HCT116 (cell line): ENCODE data around the gene SCRN2. TPM values are rescaled to one million over a fixed set of nuclear protein-coding genes. Genes with fewer than 3 reads are reported as not detected.

Source experiments
- ATAC-seq: fragments of 200-7000 bp; cut with Tn5 transposase; 2 replicates; pipeline ENCODE4 v1.9.1; 2020; ENCODE audit warnings: mild to moderate bottlenecking, moderate library complexity
- BruUV-seq: library from RNA; stranded (reverse); fragments of 400-500 nt; replicated peaks from 2 replicates; lab custom pipeline; 2021; lab: Mats Ljungman, UMichigan
- CTCF ChIA-PET: fragments of 300-600 bp; sonication (Branson Sonifier 250); formaldehyde crosslinking; loops from one replicate; lab custom pipeline; 2021; ENCODE audit warnings: antibody characterized with exemption; lab: Charles Lee
- POLR2A ChIA-PET: fragments of 300-600, 350-600 bp; sonication (Branson Sonifier 250); formaldehyde crosslinking; loops from one replicate; lab custom pipeline; 2021; ENCODE audit warnings: antibody characterized with exemption; lab: Charles Lee
- RAD21 ChIA-PET, 2 experiments: fragments of 300-600 bp; sonication (Branson Sonifier 250); formaldehyde crosslinking; loops; one replicate each; lab custom pipeline; 2023; ENCODE audit warnings: low total read pairs in 2 of 2; ENCODE audit not compliant: uncharacterized antibody in 2 of 2, unreplicated experiment in 2 of 2, low non-redundant PET in 1 of 2; lab: Charles Lee
- DNase-seq: peaks from one replicate; pipeline ENCODE4 v3.0.0-alpha.2; 2010; ENCODE audit warnings: low read depth, low spot score
- H2AFZ ChIP-seq: fragments of 200-600 bp; shearing (Covaris generic), sonication (generic); 2 replicates; pipeline ENCODE4 v1.6.1; 2017; ENCODE audit warnings: low read depth, mixed run types, mixed read lengths, antibody characterized with exemption, low read length; ENCODE audit not compliant: poor library complexity, severe bottlenecking
- H3K27ac ChIP-seq: 2 replicates; pipeline ENCODE4 v1.5.1; 2012; ENCODE audit warnings: low read depth, low read length
- H3K27me3 ChIP-seq: fragments of 200-600 bp; sonication (generic); 2 replicates; pipeline ENCODE4 v1.6.1; 2016; ENCODE audit warnings: mixed run types, low read length, mixed read lengths; ENCODE audit not compliant: insufficient read depth
- H3K36me3 ChIP-seq, 2 experiments: fragments of 200-500 bp in 1 of 2; fragments of 200-600 bp in 1 of 2; sonication (Bioruptor generic) in 1 of 2; sonication (generic) in 1 of 2; 2 replicates each; pipeline versions ENCODE4 v1.5.1 to v1.6.1; 2014 to 2016; ENCODE audit warnings: low read length in 2 of 2, inconsistent platforms in 1 of 2, mixed read lengths in 1 of 2, mixed run types in 1 of 2; ENCODE audit not compliant: insufficient read depth in 2 of 2, control insufficient read depth in 1 of 2
- H3K4me1 ChIP-seq, 2 experiments: fragments of 200-600 bp in 1 of 2; sonication (generic) in 1 of 2; 2 replicates each; pipeline versions ENCODE4 v1.5.1 to v1.6.1; 2012 to 2017; ENCODE audit warnings: low read length in 2 of 2, inconsistent platforms in 1 of 2, mild to moderate bottlenecking in 1 of 2, mixed read lengths in 1 of 2, mixed run types in 1 of 2, moderate library complexity in 1 of 2; ENCODE audit not compliant: insufficient read depth in 2 of 2, control insufficient read depth in 1 of 2
- H3K4me2 ChIP-seq: fragments of 200-600 bp; sonication (generic); 2 replicates; pipeline ENCODE4 v1.6.1; 2017; ENCODE audit warnings: mixed run types, low read length, mixed read lengths
- H3K4me3 ChIP-seq, 2 experiments: fragments of 200-600 bp in 1 of 2; sonication (generic) in 1 of 2; replicated peaks in 1 of 2; 2 replicates each; pipeline ENCODE4 v1.5.1; 2011 to 2016; ENCODE audit warnings: low read length in 2 of 2, control low read depth in 1 of 2, low read depth in 1 of 2, mild to moderate bottlenecking in 1 of 2, mixed read lengths in 1 of 2, mixed run types in 1 of 2
- H3K79me2 ChIP-seq: fragments of 200-600 bp; sonication (generic); 2 replicates; pipeline ENCODE4 v1.6.1; 2017; ENCODE audit warnings: mild to moderate bottlenecking, mixed run types, low read length, moderate library complexity, mixed read lengths; ENCODE audit not compliant: insufficient read depth
- H3K9ac ChIP-seq: fragments of 200-600 bp; sonication (generic); 2 replicates; pipeline ENCODE4 v1.6.1; 2016; ENCODE audit warnings: low read length, mixed read lengths
- H3K9me2 ChIP-seq: fragments of 200-600 bp; sonication (generic), shearing (Covaris generic); 2 replicates; pipeline ENCODE4 v1.6.1; 2017; ENCODE audit warnings: mixed run types, mild to moderate bottlenecking, moderate library complexity; ENCODE audit not compliant: insufficient read depth
- H3K9me3 ChIP-seq, 2 experiments: fragments of 200-500 bp in 1 of 2; fragments of 200-600 bp in 1 of 2; sonication (Bioruptor generic) in 1 of 2; sonication (generic) in 1 of 2; 2 replicates each; pipeline ENCODE4 v1.6.1; 2014 to 2017; ENCODE audit warnings: low read length in 2 of 2, mixed read lengths in 2 of 2, inconsistent platforms in 1 of 2, low read depth in 1 of 2, mild to moderate bottlenecking in 1 of 2, mixed run types in 1 of 2, moderate library complexity in 1 of 2; ENCODE audit not compliant: control insufficient read depth in 1 of 2, insufficient read depth in 1 of 2
- H4K20me1 ChIP-seq: fragments of 200-600 bp; sonication (generic), shearing (Covaris generic); 2 replicates; pipeline ENCODE4 v1.6.1; 2017; ENCODE audit warnings: mixed run types, mild to moderate bottlenecking, moderate library complexity; ENCODE audit not compliant: insufficient read depth
- ATF3 ChIP-seq: IDR thresholded peaks from 2 replicates; pipeline ENCODE4 v1.6.1; 2012
- CBX3 ChIP-seq: IDR thresholded peaks from 2 replicates; pipeline ENCODE4 v1.6.1; 2012; ENCODE audit warnings: low read depth
- CEBPB ChIP-seq: IDR thresholded peaks from 2 replicates; pipeline ENCODE4 v1.6.1; 2012; ENCODE audit warnings: low read depth
- CTCF ChIP-seq, 3 experiments: fragments of 200-600 bp in 1 of 3; sonication (generic) in 1 of 3; IDR thresholded peaks in 2 of 3; conservative IDR thresholded peaks in 1 of 3; 2 replicates each; pipeline ENCODE4 v1.5.1; 2012 to 2017; ENCODE audit warnings: low read depth in 2 of 3, low read length in 2 of 3, antibody characterized with exemption in 1 of 3, borderline replicate concordance in 1 of 3, control low read depth in 1 of 3, mild to moderate bottlenecking in 1 of 3, mixed read lengths in 1 of 3, mixed run types in 1 of 3, moderate library complexity in 1 of 3; ENCODE audit not compliant: insufficient read depth in 1 of 3
- ELF1 ChIP-seq: IDR thresholded peaks from 2 replicates; pipeline ENCODE4 v1.6.1; 2012; ENCODE audit warnings: low read depth, borderline replicate concordance
- EZH2 ChIP-seq: fragments of 200-600 bp; sonication (generic); IDR thresholded peaks from 2 replicates; pipeline ENCODE4 v1.6.1; 2017; ENCODE audit warnings: antibody characterized with exemption, mixed run types
- EZH2phosphoT487 ChIP-seq: fragments of 200-600 bp; IDR thresholded peaks from 2 replicates; pipeline ENCODE4 v1.6.1; 2018; ENCODE audit warnings: antibody characterized with exemption, borderline replicate concordance
- FOSL1 ChIP-seq: IDR thresholded peaks from 2 replicates; pipeline ENCODE4 v1.6.1; 2012; ENCODE audit warnings: low read depth
- JUND ChIP-seq: IDR thresholded peaks from 2 replicates; pipeline ENCODE4 v1.6.1; 2012
- POLR2A ChIP-seq: IDR thresholded peaks from 2 replicates; pipeline ENCODE4 v1.7.0; 2011; ENCODE audit warnings: borderline replicate concordance; ENCODE audit not compliant: insufficient read depth, insufficient read length; ENCODE audit errors: extremely low read depth
- POLR2AphosphoS5 ChIP-seq: IDR thresholded peaks from 2 replicates; pipeline ENCODE4 v1.6.1; 2011; ENCODE audit warnings: mild to moderate bottlenecking, low read depth, low read length, moderate library complexity
- RAD21 ChIP-seq: IDR thresholded peaks from 2 replicates; pipeline ENCODE4 v1.6.1; 2012; ENCODE audit warnings: low read depth, mild to moderate bottlenecking
- REST ChIP-seq: IDR thresholded peaks from 2 replicates; pipeline ENCODE4 v1.6.1; 2012; ENCODE audit warnings: low read depth
- SIN3A ChIP-seq: IDR thresholded peaks from 2 replicates; pipeline ENCODE4 v1.6.1; 2012; ENCODE audit warnings: low read depth
- SP1 ChIP-seq: IDR thresholded peaks from 2 replicates; pipeline ENCODE4 v1.6.1; 2012; ENCODE audit warnings: low read depth
- TCF7L2 ChIP-seq: IDR thresholded peaks from 2 replicates; pipeline ENCODE4 v1.7.0; 2011; ENCODE audit warnings: borderline replicate concordance, inconsistent platforms; ENCODE audit not compliant: insufficient read depth, insufficient read length; ENCODE audit errors: extremely low read depth
- YY1 ChIP-seq: IDR thresholded peaks from 2 replicates; pipeline ENCODE4 v1.6.1; 2011; ENCODE audit warnings: low read length, low read depth, moderate library complexity, mild to moderate bottlenecking; ENCODE audit not compliant: insufficient replicate concordance; ENCODE audit errors: extremely low read depth
- ZFX ChIP-seq: fragments of 450-650 bp; IDR thresholded peaks from 2 replicates; pipeline ENCODE4 v1.6.1; 2017
- ZNF274 ChIP-seq: fragments of 200-500 bp; sonication (Bioruptor generic); IDR thresholded peaks from 2 replicates; pipeline ENCODE4 v1.6.1; 2014; ENCODE audit warnings: mild to moderate bottlenecking, low read depth, low read length, inconsistent platforms
- intact Hi-C: fragments of 100-400 bp; cut with micrococcal nuclease; formaldehyde crosslinking; loops from 2 replicates; pipeline ENCODE4 v1.10.0; 2022
- total RNA-seq: library from RNA; stranded (reverse); gene quantifications from one replicate; pipeline ENCODE4 v1.2.1, GENCODE V29; 2021; ENCODE audit not compliant: unreplicated experiment
- TF ChIP-seq, protein P1 (sequence below): IDR thresholded peaks from 2 replicates; pipeline ENCODE4 v1.6.1; 2011; ENCODE audit warnings: mild to moderate bottlenecking, low read length, moderate library complexity; ENCODE audit not compliant: insufficient replicate concordance; ENCODE audit errors: extremely low read depth

SCRN2 gene
- total RNA-seq, 1 experiment from 2014 or later = 53.2 TPM

DNA sequence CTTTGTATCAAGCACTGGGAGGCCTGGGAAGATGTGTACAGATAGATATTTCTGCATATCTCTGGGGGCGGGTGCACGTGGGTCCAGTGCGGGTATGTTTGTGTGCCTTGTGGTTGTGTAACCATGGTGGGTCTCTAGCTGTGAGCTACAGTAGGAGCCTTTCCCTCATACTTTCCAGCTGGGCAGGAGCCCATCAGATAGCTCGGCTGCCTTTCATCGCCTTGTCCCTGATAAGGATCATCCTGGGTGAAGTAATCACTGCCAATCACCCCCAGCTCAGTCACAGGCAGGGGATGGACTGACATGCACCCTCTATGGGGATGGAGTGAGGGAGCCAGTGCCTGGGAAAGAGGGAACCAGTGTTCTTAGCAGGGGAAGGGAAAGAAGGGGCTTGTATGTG is 3.2 kb upstream of the SCRN2 start:
- RAD21 ChIA-PET = interaction anchor here in 1 of 2 experiments (0.6 to 4.5 kb wide), 3 partner anchors 46 to 126 kb away, joined by 3 to 43 read pairs (median 4); partner anchors contain the start of gene CDK5RAP3
- Histone ChIP-seq H3K9me2 (no peaks in the 10 kb centered on the region), H4K20me1 (no peaks in the 10 kb centered on the region), H3K4me3 (no peak overlapping the region), H3K27ac (no peak overlapping the region), H3K4me2 (no peak overlapping the region), H3K27me3 (no peaks in the 10 kb centered on the region), H3K79me2 (peaks cover 13% of the 10 kb centered on the region; the same call in 1 of the 2 replicates), H3K36me3 (no peaks in the 10 kb centered on the region; a peak in 1 of 4 replicates), H2AFZ (no peak overlapping the region), H3K9ac (no peak overlapping the region), H3K4me1 (peaks cover 25 to 54% of the 10 kb centered on the region in 2 experiments), H3K9me3 (no peaks in the 10 kb centered on the region)
- TF ChIP-seq EZH2phosphoT487 = no peak
- TF ChIP-seq CTCF (IDR thresholded peaks at IDR 0.05 in 2 of 3, conservative IDR thresholded peaks at IDR 0.05 in 1 of 3; ENCODE audit: borderline replicate concordance in 1 of 3, insufficient read depth in 1 of 3, low read depth in 2 of 3, low read length in 2 of 3) = no peak
- TF ChIP-seq RAD21 = no peak
- TF ChIP-seq CBX3 = no peak
- no peak for TF ChIP-seq SP1
- TF ChIP-seq ZFX = no peak
- no peak for TF ChIP-seq ZNF274
- TF ChIP-seq, protein P1, sequence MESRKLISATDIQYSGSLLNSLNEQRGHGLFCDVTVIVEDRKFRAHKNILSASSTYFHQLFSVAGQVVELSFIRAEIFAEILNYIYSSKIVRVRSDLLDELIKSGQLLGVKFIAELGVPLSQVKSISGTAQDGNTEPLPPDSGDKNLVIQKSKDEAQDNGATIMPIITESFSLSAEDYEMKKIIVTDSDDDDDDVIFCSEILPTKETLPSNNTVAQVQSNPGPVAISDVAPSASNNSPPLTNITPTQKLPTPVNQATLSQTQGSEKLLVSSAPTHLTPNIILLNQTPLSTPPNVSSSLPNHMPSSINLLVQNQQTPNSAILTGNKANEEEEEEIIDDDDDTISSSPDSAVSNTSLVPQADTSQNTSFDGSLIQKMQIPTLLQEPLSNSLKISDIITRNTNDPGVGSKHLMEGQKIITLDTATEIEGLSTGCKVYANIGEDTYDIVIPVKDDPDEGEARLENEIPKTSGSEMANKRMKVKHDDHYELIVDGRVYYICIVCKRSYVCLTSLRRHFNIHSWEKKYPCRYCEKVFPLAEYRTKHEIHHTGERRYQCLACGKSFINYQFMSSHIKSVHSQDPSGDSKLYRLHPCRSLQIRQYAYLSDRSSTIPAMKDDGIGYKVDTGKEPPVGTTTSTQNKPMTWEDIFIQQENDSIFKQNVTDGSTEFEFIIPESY = no peak
- TF ChIP-seq POLR2AphosphoS5 = no peak
- no peak for TF ChIP-seq CEBPB
- TF ChIP-seq ATF3 = no peak
- no peak for TF ChIP-seq REST
- TF ChIP-seq POLR2A = no peak
- TF ChIP-seq SIN3A = no peak
- TF ChIP-seq TCF7L2 = no peak
- no peak for TF ChIP-seq JUND
- no peak for TF ChIP-seq YY1
- no peak for TF ChIP-seq ELF1
- no peak for TF ChIP-seq FOSL1
- TF ChIP-seq EZH2 = no peak
- DNase-seq = no peak
- intact Hi-C loops = loop anchor here (5.0 kb wide), 1 partner anchor 288 kb away; no protein-coding TSS in a partner anchor
- no TSS peak for BruUV-seq
- CTCF ChIA-PET = interaction anchor here (2.2 to 12.6 kb wide), 5 partner anchors 19 to 173 kb away, joined by 15 to 393 read pairs (median 26); partner anchors contain the start of gene SP2
- POLR2A ChIA-PET = interaction anchor here (3.6 kb wide), 1 partner anchor 51 kb away, joined by 19 read pairs; the partner anchor contains the start of gene SP2
- ATAC-seq = no peak
